SJCRH30 (cell line): ENCODE measurements around the gene SPTBN5. TPM values are rescaled to one million over a fixed set of nuclear protein-coding genes. Genes with fewer than 3 reads are reported as not detected.
A peak's percentile ranks its signal among the peaks of the same experiment; 100 is the strongest.

ENCODE experiments used
- DNase-seq, 2 experiments: peaks; one replicate each; pipeline ENCODE4 v3.0.0-alpha.2; 2015 to 2020
- H3K27ac ChIP-seq: fragments of 250-450 bp; sonication (Bioruptor Pico); 2 replicates; pipeline ENCODE4 v1.5.1; 2020; ENCODE audit warnings: mild to moderate bottlenecking, moderate library complexity
- H3K27me3 ChIP-seq: fragments of 250-450 bp; sonication (Bioruptor Pico); 2 replicates; pipeline ENCODE4 v1.5.1; 2020; ENCODE audit warnings: mild to moderate bottlenecking, moderate library complexity
- H3K36me3 ChIP-seq: fragments of 250-450 bp; sonication (Bioruptor Pico); 2 replicates; pipeline ENCODE4 v1.5.1; 2020; ENCODE audit warnings: mild to moderate bottlenecking, moderate library complexity
- H3K4me1 ChIP-seq: fragments of 250-450 bp; sonication (Bioruptor Pico); 2 replicates; pipeline ENCODE4 v1.5.1; 2020; ENCODE audit warnings: mild to moderate bottlenecking, moderate library complexity
- H3K4me3 ChIP-seq: fragments of 250-450 bp; sonication (Bioruptor Pico); 2 replicates; pipeline ENCODE4 v1.5.1; 2020; ENCODE audit warnings: mild to moderate bottlenecking, moderate library complexity
- H3K9me3 ChIP-seq: fragments of 250-450 bp; sonication (Bioruptor Pico); replicated peaks from 2 replicates; pipeline ENCODE4 v1.5.1; 2020; ENCODE audit warnings: mild to moderate bottlenecking, moderate library complexity
- total RNA-seq: library from RNA; depleted of rRNA; stranded (reverse); fragments of >200 nt; shearing (Covaris generic); gene quantifications from 2 replicates; pipeline ENCODE4 v1.2.3, GENCODE V29; 2014; rRNA removed

The SPTBN5 gene
- total RNA-seq, 1 experiment from 2014 or later = 0.55 TPM

- Histone ChIP-seq H3K36me3 (no peaks in the 10 kb centered on the region), H3K4me1 (peaks cover 5% of the 10 kb centered on the region; the same call in 1 of the 2 replicates), H3K4me3 (no peak overlapping the region), H3K9me3 (no peaks in the 10 kb centered on the region), H3K27ac (no peak overlapping the region), H3K27me3 (no peaks in the 10 kb centered on the region)
- DNase-seq = no peak
These were observed 84.7 kb downstream of the SPTBN5 start for GRCh38 chr15:41809121-41809520.

- Histone ChIP-seq H3K4me3 (no peak overlapping the region), H3K27me3 (no peaks in the 10 kb centered on the region), H3K4me1 (peaks cover 5% of the 10 kb centered on the region; the same call in 1 of the 2 replicates), H3K27ac (no peak overlapping the region), H3K9me3 (no peaks in the 10 kb centered on the region), H3K36me3 (0 out of 2 replicates have a peak, but pooled peaks cover 5% of the 10 kb centered on the region)
- DNase-seq = peak in 1 of 2 experiments; percentile 25
These were observed 87.3 kb downstream of the SPTBN5 start for GRCh38 chr15:41806291-41807181.

GRCh38 chr15:41805711-41806110 is 88.1 kb downstream of the SPTBN5 start:
- Histone ChIP-seq H3K27ac (no peak overlapping the region), H3K36me3 (0 out of 2 replicates have a peak, but pooled peaks cover 5% of the 10 kb centered on the region)

GRCh38 chr15:41804916-41805666 is 88.8 kb downstream of the SPTBN5 start:
- Histone ChIP-seq H3K36me3 (0 out of 2 replicates have a peak, but pooled peaks cover 5% of the 10 kb centered on the region), H3K4me1 (peaks cover 5% of the 10 kb centered on the region; the same call in 1 of the 2 replicates), H3K27ac (no peak overlapping the region), H3K4me3 (no peak overlapping the region), H3K27me3 (no peaks in the 10 kb centered on the region), H3K9me3 (no peaks in the 10 kb centered on the region)
- no peak for DNase-seq

More at GRCh38 chr15:41805711-41806110, 88.1 kb downstream of the SPTBN5 start:
- Histone ChIP-seq H3K4me3 (no peak overlapping the region), H3K27me3 (no peaks in the 10 kb centered on the region), H3K9me3 (no peaks in the 10 kb centered on the region), H3K4me1 (peaks cover 5% of the 10 kb centered on the region; the same call in 1 of the 2 replicates)
- DNase-seq = no peak

GRCh38 chr15:41804361-41804760 is 89.5 kb downstream of the SPTBN5 start:
- Histone ChIP-seq H3K36me3 (0 out of 2 replicates have a peak, but pooled peaks cover 5% of the 10 kb centered on the region), H3K4me1 (peaks cover 4% of the 10 kb centered on the region; the same call in 1 of the 2 replicates), H3K9me3 (no peaks in the 10 kb centered on the region), H3K4me3 (no peak overlapping the region), H3K27ac (no peak overlapping the region), H3K27me3 (no peaks in the 10 kb centered on the region)
- no peak for DNase-seq

GRCh38 chr15:41801850-41802455 is 91.9 kb downstream of the SPTBN5 start:
- no peak for DNase-seq

GRCh38 chr15:41801185-41801584 is 92.7 kb downstream of the SPTBN5 start:
- H3K27me3 ChIP-seq = no peaks in the 10 kb centered on the region
- no peak overlapping the region for H3K4me3 ChIP-seq
- 0 out of 2 replicates have a peak, but pooled peaks cover 5% of the 10 kb centered on the region for H3K36me3 ChIP-seq
- no peaks in the 10 kb centered on the region for H3K4me1 ChIP-seq
- no peak for DNase-seq
- H3K9me3 ChIP-seq = no peaks in the 10 kb centered on the region
- H3K27ac ChIP-seq = no peak overlapping the region

More at GRCh38 chr15:41801850-41802455, 91.9 kb downstream of the SPTBN5 start:
- Histone ChIP-seq H3K27me3 (no peaks in the 10 kb centered on the region), H3K4me1 (no peaks in the 10 kb centered on the region), H3K36me3 (0 out of 2 replicates have a peak, but pooled peaks cover 5% of the 10 kb centered on the region), H3K27ac (no peak overlapping the region), H3K9me3 (no peaks in the 10 kb centered on the region), H3K4me3 (no peak overlapping the region)

GRCh38 chr15:41799488-41799805 is 94.4 kb downstream of the SPTBN5 start:
- H3K4me3 ChIP-seq = no peak overlapping the region
- H3K36me3 ChIP-seq = 0 out of 2 replicates have a peak, but pooled peaks cover 5% of the 10 kb centered on the region
- H3K9me3 ChIP-seq = no peaks in the 10 kb centered on the region
- no peaks in the 10 kb centered on the region for H3K27me3 ChIP-seq
- no peaks in the 10 kb centered on the region for H3K4me1 ChIP-seq
- DNase-seq = no peak
- H3K27ac ChIP-seq = no peak overlapping the region

GRCh38 chr15:41798607-41799487 is 95.0 kb downstream of the SPTBN5 start:
- DNase-seq = no peak
- Histone ChIP-seq H3K4me1 (no peaks in the 10 kb centered on the region), H3K27me3 (no peaks in the 10 kb centered on the region), H3K27ac (no peak overlapping the region), H3K4me3 (no peak overlapping the region), H3K36me3 (0 out of 2 replicates have a peak, but pooled peaks cover 5% of the 10 kb centered on the region), H3K9me3 (no peaks in the 10 kb centered on the region)

Other genes starting within 250 kb of the SPTBN5 start
- 75.6 and 83.6 TPM in 2 replicates for gene MGA, start 233.6 kb downstream of the SPTBN5 start, total RNA-seq
- gene MAPKBP1, start 119.6 kb downstream of the SPTBN5 start, total RNA-seq = 10.9 and 14.5 TPM in 2 replicates
- 7.0 and 7.5 TPM in 2 replicates for gene JMJD7, start 66.0 kb downstream of the SPTBN5 start, total RNA-seq
- gene PLA2G4B, start 55.2 kb downstream of the SPTBN5 start, total RNA-seq = 3.0 and 7.2 TPM in 2 replicates
- 20.8 TPM in 2 replicates for gene EHD4, start 78.5 kb upstream of the SPTBN5 start, total RNA-seq
- gene PLA2G4E, start 127.0 kb upstream of the SPTBN5 start, total RNA-seq = not detected in 2 replicates
- gene PLA2G4D, start 200.5 kb upstream of the SPTBN5 start, total RNA-seq = not detected in 2 replicates